Stimulated activated CD4-positive, alpha-beta T cell treated with anti-CD3 and anti-CD28 coated beads, Interleukin-12 subunit alpha, Interleukin-12 subunit beta, amount 100 ng/mL, for 24 hours (primary cell): Measurements from ENCODE around the gene CAMK1G.

ENCODE experiments used
- DNase-seq, 2 experiments: peaks; one replicate each; pipeline ENCODE4 v3.0.0-alpha.2; 2020; ENCODE audit warnings: low read depth in 2 of 2

Gene CAMK1G

DNA sequence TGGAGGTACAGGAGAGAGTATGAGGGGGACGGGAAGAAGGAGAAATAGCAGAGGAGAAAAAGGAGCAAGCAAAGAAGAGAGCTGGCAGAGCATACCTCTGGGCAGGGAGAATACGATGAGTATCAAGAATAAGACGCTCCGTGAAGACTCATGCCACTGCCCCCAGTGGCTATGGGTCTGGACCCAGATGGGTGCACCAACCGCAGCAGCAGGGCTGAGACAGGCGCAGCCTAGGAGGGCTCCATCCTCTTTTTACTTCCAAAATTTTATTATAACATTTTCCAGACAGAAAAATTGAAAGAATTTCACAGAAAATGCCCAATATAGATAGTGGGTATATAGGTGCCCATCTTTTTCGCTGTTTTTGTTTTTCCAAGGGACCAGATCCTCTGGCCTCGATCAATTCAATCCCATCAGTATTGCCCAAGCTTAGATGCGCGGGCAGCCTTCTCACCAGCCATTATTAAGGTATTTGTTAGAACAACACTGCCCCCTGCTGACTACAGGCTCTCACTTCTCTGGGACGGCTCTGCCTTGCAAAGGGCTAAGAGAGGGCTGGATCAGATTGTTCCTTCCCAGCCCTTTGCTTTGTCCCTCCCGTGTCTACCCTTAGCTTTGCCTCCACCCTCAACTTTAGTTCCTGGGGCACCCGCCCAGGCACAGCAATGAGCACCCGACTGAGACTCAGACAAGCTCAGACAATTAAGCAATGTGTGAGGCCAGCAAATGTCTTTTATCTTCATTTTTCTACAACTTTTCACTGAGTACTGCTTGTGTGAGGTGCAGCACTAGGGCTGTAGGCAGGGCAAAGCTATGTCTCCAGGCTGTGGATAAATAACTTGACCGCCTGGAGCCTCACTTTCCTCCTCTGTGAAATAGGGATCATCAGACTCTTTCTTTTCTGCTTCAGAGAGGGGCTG lies 17.5 kb upstream of the CAMK1G start:
- peak; percentile 56 to 75 for DNase-seq

GRCh38 chr1:209567698-209568175 lies 15.8 kb upstream of the CAMK1G start:
- no peak for DNase-seq

DNA sequence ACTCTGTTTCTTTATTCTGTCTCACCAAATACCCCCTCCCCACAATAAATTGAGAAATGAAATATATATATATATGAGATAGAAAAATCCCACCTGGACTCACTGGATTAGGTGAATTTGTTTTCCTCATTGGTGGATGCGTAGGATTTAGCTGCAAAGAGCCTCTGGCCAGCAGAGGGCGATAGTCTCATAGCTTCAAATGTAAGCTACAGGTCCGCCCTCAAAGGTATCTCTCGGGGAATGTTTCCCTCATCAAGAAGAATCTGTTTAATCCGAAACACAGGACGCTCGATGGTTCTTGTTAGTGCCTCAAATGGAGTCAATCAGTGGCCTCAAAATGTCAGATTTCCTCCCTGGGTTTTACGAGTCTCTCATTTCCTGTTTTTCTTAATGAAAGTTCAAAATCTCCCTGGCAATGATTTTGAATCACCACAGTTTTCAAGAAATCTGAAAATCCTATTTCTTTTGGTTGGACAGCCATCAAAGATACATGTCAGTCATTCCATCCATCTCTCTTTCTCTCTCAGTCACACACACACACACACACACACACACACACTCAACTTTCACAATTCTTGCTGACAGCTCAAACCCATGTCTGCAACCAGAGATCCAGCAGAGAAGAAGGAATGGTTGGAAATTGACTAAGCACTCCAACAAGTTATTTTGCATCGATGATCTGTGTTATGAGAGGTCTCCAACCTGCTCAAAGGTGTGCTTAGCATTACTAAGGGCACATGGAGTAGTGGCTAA lies 13.9 kb upstream of the CAMK1G start:
- peak; percentile 53 to 74 for DNase-seq

GRCh38 chr1:209570743-209571142 lies 12.8 kb upstream of the CAMK1G start:
- DNase-seq = no peak

GRCh38 chr1:209576392-209577197 lies 6.9 kb upstream of the CAMK1G start:
- DNase-seq = peak; percentile 41 to 70

- DNase-seq = no peak
Observed at GRCh38 chr1:209577346-209577745, 6.2 kb upstream of the CAMK1G start.

DNA sequence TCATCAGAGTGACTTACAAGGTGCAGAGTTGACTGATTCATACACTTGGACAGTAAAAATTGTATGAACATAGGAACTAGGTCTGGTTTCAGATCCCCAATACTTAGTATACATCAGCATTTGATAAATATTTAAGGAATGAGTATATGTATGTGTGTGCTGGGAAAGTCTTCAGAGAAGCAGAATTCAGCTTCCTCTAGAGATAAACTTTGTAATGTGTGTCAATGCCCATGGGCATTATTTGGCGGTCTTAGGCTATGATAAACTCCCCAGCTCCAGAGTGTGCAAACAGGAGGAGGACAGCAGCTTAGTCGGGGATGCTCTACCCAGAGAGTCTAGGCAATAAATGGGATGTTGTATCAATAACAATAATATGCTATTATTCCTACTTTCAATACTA lies 2.9 kb upstream of the CAMK1G start:
- no peak for DNase-seq

- no peak for DNase-seq
Observed at GRCh38 chr1:209584231-209584672, 738 bp downstream of the CAMK1G start.

DNA sequence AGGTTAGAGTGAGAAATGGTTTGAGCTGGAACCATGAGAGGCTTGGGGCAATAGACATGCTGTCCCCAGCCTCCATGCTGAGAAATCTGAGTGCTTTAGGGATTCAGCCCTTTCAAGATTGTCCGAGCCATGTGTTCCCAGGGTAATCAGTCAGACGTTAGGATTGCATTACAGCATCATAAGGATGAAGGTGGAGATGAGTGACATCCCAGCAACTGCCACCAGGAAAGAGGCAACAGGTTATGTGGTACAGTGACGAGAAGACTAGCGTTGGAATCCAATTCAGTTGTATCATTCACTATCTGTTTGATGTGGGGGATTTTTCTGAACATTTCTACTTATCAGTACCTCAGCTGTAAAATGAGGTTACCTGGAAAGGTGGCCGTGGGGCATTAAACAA lies 1.7 kb downstream of the CAMK1G start:
- no peak for DNase-seq

DNA sequence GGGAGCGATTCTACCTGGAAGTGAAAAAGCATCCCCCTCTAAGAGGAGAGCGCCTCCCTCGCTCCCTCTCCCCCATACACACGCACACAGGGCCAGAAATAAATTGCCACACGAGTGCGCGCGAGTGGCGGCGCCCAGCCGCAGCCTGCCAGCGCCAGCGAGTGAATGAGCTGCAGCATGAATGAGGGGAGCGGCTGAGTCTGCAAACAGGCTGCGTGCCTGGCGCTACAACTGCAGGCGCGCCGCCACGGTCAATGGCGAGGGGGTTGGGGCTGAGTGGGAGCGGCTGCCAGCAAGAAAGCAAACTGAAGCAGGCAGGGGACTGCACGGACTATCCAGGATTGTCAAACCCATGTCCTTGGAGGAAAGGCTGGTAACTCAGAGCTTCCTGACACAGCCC lies 2.2 kb downstream of the CAMK1G start:
- DNase-seq = no peak

- DNase-seq = no peak
Observed at GRCh38 chr1:209586221-209586740, 2.8 kb downstream of the CAMK1G start.

DNA sequence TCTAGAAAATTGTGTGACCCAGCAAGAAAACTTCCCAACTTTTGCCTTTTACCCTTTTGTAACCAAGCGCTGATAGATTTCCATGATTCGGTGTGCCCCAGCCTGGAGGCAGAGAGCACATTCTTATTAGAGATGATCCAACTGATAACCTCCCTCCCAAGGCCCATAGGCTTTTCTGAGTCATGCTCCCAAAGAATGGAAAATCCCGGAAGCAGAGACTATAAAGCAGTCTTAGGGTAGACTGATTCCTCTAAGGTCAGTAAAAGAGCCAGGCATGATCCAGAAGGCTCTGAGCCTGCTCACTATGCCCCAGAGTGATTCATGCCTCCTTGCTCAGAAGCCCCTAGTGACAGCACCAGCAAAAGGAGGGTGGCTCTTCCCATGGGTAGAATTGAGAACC lies 4.3 kb downstream of the CAMK1G start:
- no peak for DNase-seq

GRCh38 chr1:209589440-209589839 lies 5.9 kb downstream of the CAMK1G start:
- DNase-seq = no peak

DNA sequence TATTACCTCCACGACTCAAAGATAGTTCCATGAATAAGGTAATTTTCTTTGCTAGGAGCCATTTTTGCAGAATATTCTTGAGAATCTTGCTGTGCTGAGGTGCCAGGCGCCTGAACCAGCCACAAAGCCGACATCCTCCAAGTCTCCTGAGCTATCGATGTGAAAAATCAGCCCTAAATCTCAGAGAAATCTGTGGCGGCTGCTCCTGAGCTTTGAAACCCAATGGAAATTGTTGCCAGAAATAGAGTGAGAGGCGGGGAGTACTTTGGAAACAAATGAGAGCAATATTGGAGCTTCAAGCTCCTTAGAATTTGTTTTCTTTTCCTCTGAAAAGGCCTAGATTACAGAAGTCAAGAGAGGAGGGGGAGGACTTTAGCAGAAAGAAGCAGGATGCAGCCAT lies 6.3 kb downstream of the CAMK1G start:
- no peak for DNase-seq

- no peak for DNase-seq
Observed at GRCh38 chr1:209590405-209590804, 6.9 kb downstream of the CAMK1G start.

DNA sequence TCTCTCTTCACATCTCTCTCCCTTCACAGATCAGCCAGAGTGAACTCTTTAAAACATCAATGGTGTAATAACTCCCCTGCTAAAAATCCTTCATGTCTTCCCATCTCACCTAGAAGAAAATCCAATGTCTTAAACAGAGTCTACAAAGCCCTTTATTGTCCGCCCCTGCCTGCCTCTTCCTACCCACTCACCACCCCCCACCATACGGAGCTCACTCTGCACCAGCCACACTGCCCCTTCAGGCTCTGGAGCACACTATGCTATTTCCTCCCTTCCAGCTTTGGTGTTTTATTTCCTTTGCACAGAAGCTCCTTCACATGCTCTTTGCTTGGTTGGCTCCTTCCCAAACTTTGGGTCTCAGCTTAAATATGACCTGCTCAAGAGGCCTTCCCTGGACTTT lies 10.2 kb downstream of the CAMK1G start:
- DNase-seq = no peak

- no peak for DNase-seq
Observed at GRCh38 chr1:209594440-209594839, 10.9 kb downstream of the CAMK1G start.

GRCh38 chr1:209595028-209595427 lies 11.5 kb downstream of the CAMK1G start:
- no peak for DNase-seq

- no peak for DNase-seq
Observed at GRCh38 chr1:209595599-209596285, 12.2 kb downstream of the CAMK1G start.

DNA sequence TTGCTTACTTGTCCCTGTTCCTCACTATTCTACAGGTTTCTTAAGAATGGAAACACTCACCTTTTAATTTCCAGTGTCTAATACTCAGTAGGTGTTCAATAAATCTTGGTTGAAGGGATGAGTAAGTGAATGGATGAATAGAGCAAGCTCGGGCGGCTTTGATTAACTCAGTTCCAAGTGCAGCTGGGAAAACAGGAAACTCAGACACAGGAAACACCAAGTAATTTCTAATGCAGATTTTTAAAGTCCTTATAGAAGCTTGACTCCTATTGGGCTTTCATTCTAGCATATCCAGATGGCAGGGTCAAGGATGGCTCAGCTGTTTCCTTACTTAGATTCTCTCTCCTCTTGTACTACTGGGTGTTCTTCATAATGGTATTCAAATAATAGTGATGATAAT lies 14.0 kb downstream of the CAMK1G start:
- DNase-seq = no peak

DNA sequence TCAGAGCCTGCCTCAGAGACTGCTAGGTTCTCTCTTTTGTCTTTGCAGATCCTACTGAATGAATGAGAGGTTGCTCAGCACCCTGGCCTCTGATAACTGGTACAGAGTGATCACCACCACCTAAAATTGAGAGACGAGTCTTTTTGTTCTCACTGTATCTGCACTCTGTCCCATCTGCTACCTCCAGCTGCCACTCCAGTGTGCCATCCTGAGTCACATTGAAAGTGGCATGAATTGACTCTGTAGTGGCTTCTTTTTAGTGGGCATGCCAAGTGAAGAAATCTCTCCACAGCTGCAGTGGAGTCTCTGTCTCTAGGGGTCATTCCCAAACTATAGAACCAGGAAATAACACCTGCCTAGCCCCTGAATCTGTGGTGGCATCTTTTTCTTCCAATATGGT lies 14.7 kb downstream of the CAMK1G start:
- DNase-seq = no peak
